GM12891 (cell line): ENCODE results near the gene CNIH3.

Experiments used
- POLR2AphosphoS5 ChIP-seq: IDR thresholded peaks from 2 replicates; pipeline ENCODE4 v1.6.1; 2011; ENCODE audit warnings: low read depth, low read length, control low read depth
- SPI1 ChIP-seq: IDR thresholded peaks from 2 replicates; pipeline ENCODE4 v1.6.1; 2011; ENCODE audit warnings: low read depth, low read length, control low read depth

- TF ChIP-seq SPI1 (no peak), POLR2AphosphoS5 (no peak)
These were observed 73.3 kb downstream of the CNIH3 start for GRCh38 chr1:224689374-224689773.
